T1000 (cell line): ENCODE measurements around the gene ALOXE3.
A peak's percentile ranks its signal among the peaks of the same experiment; 100 is the strongest.
"Not testable (repeated sequence)": the region's sequence is repeated elsewhere in the genome, so short reads cannot be mapped to it uniquely, and the experiment has no call there.

Experiments used
- DNase-seq: peaks from one replicate; lab custom pipeline; 2025; ENCODE audit warnings: mixed read lengths; lab: John Stamatoyannopoulos, UW

Gene ALOXE3

DNA sequence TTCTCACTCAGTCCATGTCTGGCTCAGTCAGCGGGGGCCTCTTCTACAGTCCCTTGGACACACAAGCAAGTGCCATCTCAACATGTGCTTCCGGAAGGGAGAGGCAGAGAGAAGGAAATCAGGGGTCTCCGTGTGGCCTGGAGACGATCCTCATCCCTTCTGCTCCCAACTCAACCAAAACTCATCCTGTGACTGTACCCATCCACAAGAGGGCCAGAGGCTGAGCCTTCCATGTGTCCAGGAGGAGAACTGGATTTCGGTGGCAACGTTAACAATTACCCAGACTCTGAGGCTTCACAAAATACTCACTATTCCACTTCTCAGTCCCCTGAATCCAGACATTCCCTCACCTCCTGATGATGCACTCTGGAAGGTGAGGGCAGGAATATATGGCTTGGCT is 23.0 kb downstream of the ALOXE3 start:
- no peak for DNase-seq

DNA sequence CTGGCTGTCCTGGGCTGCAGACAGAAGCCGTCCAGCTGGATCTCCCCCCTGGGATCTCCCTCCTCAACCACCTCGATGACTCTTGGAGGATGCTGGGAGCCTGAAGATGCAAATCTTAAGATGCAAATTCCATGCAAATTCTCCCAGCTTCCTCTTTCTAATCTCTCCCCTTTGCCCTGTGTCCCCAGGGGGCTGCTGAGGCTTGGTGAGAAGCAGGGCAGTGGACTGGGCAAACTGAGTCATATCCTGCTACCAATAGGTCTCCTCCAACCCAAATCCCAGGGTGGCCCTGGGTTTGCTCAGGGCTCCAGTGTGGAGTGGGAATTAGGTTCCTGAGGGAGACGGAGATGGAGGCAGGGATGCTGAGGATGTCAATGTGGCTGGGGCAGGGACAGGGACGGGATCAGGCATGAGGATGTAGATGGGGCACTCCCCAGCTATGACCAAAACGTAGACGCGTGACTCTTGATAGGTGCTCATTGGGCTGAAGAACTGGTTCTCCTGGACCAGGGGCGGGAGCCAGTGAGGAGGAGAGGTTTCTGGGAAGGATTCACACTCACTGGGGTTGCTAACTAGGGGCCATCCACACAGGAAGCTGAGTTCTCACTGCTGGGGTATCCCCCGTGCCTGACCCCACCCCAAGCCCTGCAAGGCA is 27.2 kb downstream of the ALOXE3 start:
- no peak for DNase-seq

- DNase-seq: no peak
Observed at GRCh38 chr17:8089728-8090127, 28.6 kb downstream of the ALOXE3 start.

DNA sequence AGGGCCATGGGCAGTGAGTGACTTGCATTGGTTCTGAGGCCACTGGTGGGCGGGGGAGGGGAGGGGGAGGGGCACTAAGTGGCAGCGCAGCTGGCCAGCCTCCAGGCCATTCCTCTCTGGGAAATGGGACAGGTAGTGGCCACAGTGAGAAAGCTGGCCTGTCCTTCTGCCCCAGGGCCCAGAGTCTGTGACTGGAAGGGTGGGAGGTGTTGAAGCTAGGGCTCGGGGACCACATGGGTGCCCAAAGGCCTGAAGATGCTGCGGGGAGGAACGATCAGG is 30.4 kb downstream of the ALOXE3 start:
- no peak for DNase-seq

DNA sequence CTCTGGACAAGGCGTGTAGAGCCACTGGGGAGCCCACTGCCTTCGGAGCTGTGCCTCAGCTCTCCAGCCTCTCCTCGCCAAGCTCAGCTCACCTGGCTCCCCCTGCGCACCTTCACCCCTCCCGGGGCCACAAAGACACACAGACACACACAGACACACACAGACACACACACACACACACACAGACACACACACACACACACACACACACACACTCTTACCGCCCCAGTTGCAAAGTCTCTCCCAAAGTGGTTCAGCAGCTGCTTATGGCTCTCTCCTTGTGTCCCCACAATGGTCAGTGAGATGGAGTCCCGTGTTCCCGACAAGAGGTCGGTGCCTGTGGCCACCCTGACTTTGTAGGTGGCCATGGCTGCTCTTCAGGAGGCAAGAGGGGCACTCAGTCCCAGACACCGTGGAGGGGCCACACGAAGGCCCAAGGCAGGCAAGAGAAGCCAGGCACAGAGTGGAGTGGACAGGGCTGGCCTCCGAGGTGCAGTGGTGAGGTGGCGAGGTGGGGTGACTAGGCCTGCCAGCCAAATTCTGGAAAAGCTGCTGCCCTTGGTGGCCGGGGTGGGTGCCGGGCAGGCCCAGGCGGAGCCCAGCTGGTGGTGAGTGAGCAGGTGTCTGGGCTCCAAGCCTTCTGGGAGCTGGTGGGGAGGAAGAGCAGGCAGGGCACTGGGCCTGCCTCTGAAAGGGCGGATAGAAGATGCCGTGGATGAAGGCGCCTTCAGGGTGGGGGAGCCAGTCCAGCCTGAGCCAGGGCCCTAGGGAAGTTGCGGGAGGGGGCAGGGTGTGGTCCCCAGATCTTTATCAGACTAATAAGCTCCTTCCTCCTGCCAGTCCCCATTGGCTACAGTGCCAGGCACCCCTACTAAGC is 31.0 kb downstream of the ALOXE3 start, which contains the start of gene ALOX12B:
TSS of gene ALOX12B (minus strand) at position 642 of the 877 bp plus-strand sequence. CDS start at position 368, 274 bp downstream.
- DNase-seq: no peak

DNA sequence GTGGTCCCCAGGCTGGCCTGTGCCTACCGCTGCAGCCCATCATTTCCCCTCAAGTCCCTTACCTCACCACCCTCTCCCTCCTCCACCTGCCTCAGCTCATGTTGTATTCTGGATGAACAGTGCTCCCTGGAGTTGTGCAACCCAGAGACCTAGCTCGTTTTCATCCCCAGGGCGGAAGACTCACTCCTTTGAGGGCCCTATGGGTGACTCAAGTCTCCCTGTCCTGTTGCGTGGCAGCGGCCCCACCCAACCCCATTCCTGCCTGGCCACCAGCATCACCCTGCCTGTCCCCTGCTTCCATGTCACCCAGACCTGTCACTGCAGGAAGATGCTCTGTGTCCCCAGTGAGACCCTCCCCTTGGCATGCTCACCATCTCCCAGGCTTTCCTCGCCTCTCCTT is 34.1 kb downstream of the ALOXE3 start:
- DNase-seq: no peak

GRCh38 chr17:8082292-8082691 is 36.0 kb downstream of the ALOXE3 start:
- DNase-seq: no peak

DNA sequence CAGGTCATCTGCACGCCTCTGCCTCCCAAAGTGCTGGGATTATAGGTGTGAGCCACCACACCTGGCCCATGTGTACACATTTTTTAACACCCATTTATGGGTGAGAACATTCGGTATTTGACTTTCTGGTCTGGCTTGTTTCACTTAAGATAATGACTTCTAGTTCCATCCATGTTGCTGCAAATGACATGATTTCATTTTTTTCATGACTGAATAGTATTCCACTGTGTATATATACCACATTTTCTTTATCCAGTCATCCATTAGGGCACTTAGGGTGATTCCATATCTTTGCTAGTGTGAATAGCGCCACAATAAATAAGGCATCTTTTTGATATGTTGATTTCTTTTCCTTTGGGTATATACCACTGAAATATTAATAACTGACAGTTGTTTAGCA is 36.4 kb downstream of the ALOXE3 start:
- no peak for DNase-seq

DNA sequence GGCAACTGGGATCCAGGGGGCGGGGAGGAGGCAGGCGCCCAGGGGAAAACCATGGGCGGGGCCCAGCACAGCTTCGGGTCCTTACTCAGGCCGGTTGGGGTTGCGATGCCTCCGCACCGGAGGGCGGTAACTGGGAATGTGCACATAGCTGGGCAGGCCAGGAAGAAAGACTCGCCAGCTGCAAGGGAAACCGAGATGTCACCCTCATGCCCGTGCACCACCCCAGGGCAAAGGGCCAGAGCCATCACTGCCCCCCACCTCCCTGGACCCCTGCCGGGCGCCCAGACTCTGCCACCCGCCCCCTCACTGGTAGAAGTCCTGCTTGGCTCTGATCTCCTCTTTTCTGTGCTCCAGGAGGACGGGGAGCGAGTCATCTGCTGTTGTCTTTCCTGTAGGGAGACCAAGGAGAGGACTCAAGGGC is 37.5 kb downstream of the ALOXE3 start:
- no peak for DNase-seq

DNA sequence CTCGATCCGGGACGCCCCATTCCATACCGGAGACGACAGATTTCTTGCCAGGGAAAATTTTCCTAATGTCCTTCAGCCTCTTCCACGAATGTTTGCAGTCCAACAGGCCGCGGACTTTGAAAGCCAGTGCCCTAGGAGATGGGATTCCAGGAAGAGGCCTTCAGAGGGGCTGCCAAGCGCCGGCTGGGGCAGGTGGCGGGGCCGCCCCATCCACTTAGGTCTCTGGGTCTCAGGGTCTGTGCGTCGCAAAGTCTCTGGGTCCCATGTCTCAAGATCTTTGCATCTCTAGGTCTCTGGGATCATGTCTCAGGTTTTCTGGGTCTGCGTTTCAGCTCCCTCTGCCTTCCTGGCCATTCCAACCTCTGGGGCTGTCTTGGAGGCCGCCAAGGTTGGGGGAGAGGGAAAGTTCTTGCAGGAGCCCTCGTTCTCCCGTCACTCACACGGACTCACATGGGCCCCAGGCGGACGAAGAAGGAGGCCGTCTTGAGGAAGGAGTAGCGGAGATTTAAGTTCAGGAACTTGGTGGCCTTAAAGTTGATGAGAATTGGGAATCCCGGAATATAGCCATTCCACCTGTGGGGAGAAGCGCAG is 38.0 kb downstream of the ALOXE3 start:
- DNase-seq: no peak

- DNase-seq: peak; percentile 69
Observed at GRCh38 chr17:8079291-8080207, 38.8 kb downstream of the ALOXE3 start.

DNA sequence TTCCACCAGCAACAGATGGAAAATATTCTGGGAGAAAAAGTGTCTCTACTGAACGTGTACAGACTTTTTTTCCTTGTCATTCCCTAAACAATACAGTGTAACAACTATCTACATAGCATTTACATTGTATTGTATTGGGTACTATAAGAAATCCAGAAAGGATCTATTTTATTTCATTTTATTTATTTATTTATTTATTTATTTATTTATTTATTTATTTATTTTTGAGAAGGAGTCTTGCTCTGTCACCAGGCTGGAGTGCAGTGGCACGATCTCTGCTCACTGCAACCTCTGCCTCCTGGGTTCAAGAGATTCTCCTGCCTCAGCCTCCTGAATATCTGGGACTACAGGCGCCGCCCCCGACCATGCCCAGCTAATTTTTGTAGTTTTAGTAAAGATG is 40.4 kb downstream of the ALOXE3 start:
- DNase-seq: not testable (repeated sequence)

DNA sequence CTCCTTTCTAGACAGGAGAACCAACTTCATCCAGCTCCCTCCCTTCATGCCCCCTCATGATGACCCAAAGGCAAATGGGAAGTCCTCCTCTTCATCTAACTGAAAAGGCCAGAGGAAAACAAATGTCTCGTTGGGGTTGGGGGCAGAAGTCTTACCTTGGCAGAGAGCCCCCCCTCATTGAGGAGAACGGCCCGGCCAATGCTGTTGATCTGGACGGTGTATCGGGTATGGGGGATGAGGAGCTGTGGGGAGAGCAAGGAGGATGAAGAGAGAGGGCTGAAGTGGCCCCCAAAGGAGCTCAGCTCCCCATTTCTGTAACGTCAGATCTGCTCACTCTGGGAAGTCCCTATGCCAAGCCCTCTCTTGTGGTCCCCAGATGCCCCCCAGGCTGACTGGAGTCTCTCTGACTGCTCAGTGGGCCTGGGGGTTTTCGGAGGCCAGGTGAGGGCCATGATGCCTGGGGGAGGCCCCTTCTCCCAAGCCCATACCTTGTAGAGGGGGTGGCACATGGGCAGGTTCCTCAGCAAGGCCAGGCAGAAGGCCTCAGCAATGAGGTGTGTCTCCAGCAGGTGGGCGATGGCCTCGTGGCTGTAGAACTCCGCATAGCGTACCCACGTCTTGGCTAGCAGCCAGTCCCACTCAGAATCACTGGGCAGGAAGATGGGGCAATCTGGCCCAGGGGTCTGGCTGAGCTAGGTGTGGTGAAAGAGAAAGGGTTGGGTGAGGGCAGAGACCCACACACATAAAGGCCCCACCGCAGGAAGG is 41.6 kb downstream of the ALOXE3 start:
- DNase-seq: no peak

GRCh38 chr17:8075574-8076342 is 42.6 kb downstream of the ALOXE3 start:
- no peak for DNase-seq

DNA sequence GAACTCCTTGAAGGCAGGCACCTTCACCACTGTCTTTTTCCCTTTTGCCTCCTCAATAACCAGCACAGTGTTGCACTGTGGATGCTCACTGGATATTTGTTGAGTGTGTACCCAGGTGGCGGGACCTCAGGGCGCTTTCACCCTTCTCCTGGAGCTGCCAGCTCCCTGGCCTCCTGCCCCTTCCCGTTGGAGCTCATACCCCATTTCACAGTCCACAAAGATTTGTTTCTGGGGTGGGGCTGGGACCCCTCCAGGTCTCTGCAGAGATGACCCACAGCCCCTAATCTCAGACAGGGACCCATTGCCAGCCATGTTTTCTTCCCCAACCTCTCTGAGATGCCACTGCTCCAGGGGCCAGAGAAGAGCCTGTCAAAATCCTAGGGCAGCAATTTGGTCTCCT is 43.2 kb downstream of the ALOXE3 start:
- DNase-seq: no peak

DNA sequence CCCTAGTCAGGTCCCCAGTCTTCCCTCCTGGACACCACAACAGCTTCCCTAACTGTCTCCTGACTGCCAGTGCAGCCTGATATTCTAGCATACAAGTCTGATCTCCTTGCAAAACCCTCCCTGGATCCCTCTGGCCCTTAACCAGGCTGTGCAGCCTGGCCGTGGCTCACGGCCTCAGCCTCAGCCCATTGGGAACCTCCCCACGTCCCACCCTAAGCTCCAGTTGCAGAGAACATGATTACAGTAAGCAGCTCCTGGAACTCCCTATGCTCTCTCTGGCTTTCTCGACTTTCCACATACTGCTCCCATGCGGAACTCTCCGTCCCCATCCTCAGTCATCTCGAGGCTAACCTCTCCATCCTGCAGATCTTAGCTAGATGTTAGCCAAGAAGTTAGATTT is 43.8 kb downstream of the ALOXE3 start:
- DNase-seq: no peak

DNA sequence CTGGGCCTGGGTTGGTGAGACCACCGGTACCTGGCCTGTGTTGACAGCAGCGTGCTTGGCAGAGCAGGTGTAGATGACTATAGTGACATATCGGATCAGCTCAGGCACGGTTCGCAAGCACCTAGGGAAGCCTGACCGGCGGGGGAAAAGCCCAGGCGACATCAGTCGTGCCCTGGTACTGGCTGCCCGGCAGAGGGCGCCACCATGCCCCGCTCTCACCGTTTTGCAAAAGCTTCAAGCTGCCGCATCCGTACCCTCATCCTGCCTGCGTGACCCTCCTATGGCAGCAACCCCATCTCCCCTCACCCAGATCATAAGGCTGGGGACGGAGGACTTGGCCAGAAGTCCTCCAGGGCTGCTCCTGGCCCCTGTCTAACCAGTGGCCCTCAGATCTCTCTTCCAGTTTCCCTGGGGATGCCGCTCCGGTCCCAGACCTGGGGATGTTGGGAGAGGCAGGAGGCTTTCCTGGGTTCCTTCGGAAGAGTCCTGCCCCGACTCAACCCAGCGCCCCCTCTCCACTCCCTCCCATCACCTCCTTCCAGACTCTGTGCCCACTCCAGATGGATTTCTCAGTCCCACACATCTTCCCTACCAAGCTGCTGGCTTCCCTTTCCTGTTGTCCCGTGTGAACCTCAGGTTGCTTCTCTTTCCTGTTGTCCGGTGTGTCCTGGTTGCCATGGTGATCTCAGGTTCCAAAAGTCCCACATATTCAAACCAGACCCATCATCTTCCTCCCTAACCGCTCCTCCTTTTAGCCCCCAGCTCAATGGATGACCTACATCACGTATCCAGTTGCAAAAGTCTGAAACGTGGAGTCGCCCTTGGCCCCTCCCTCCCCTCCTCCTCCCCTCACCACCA is 44.5 kb downstream of the ALOXE3 start:
- DNase-seq: no peak

DNA sequence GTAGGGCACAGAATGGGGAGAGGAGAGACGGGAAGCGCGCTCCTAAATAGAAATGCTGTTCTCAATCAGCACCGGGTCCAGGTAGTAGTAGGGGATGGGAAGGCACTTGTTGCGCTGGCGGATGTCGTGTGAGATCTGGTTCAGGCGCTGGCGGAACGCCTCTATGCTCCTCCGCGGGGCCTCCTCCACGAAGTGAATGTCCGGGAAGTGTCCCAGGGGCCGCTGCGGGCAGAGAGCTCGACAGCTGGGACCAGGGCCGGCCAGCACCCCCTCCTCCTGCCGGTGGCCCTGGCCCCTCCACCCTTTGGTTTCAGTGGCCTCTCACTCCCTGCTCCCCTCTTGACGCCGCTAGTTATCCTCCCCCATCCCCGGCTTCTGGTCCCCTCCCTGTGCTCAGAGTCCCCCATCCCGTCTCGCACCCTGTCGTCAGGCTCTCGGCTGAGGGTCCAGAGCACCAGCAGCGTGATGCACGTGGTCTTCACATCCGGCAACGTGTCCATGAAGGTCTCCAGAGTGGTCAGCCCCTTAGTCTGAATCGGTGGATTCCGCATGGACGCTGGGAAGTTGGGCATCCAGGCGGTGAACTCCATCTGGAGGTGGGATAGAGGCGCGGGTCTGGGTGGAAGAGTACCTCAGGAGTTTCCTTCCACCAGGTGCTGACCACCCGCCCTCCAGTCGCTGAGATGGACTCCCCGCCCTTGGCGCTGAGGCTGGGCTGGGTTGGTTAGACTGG is 45.4 kb downstream of the ALOXE3 start:
- DNase-seq: no peak

- no peak for DNase-seq
Observed at GRCh38 chr17:8072341-8072728, 46.0 kb downstream of the ALOXE3 start.
